Activated CD8-positive, alpha-beta memory T cell treated with anti-CD3 and anti-CD28 coated beads for 24 hours (primary cell): ENCODE results near the gene CBX3.
"Not testable (repeated sequence)": the region's sequence is repeated elsewhere in the genome, so short reads cannot be mapped to it uniquely, and the experiment has no call there.

Experiments used
- DNase-seq: peaks from one replicate; pipeline ENCODE4 v3.0.0-alpha.2; 2020

CBX3 gene

DNA sequence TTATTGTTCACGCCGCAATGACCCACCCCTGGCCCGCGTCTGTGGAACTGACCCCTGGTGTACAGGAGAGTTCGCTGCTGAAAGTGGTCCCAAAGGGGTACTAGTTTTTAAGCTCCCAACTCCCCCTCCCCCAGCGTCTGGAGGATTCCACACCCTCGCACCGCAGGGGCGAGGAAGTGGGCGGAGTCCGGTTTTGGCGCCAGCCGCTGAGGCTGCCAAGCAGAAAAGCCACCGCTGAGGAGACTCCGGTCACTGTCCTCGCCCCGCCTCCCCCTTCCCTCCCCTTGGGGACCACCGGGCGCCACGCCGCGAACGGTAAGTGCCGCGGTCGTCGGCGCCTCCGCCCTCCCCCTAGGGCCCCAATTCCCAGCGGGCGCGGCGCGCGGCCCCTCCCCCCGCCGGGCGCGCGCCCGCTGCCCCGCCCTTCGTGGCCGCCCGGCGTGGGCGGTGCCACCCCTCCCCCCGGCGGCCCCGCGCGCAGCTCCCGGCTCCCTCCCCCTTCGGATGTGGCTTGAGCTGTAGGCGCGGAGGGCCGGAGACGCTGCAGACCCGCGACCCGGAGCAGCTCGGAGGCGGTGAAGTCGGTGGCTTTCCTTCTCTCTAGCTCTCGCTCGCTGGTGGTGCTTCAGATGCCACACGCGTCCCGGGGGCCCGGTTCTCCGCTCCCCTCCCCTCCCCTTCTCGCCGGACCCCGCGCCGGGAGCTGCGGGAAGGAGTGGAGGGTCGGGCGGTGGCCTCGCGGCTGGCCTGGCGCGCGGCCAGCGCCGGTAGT, at the start of gene CBX3:
TSS of gene CBX3 (plus strand) at position 499 of the 772 bp plus-strand sequence. CDS start 1,254 bp downstream, outside the sequence.
- peak; percentile 96 for DNase-seq

DNA sequence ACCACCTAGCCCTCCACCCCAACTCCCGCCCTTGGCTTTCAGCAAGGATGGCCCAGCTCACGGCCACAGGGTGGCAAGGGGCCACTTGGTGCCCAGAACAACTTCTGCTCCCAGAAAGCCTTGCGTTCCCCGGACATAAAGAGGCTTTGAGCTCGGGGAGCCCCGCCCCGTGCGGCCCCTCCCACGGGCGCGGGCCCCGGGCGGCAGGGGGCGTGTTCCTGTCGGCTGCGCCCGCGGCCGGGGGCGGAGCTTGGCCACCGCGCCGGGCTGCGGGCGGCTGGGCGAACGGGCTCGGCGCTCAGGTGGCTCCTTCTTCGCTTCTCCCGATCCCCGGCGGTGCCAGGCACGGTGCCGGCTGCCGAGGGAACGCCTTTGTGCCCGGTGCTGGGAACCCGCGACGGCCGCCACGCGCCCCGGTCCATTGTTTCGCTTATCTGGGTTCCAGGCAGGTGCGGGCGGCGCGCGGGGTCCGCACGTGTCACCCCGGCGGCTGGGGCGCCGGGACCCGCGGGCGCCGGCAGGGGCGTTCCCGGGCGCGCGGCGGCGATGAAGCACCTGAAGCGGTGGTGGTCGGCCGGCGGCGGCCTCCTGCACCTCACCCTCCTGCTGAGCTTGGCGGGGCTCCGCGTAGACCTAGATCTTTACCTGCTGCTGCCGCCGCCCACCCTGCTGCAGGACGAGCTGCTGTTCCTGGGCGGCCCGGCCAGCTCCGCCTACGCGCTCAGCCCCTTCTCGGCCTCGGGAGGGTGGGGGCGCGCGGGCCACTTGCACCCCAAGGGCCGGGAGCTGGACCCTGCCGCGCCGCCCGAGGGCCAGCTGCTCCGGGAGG, 49.4 kb upstream of the CBX3 start, which contains the start of gene NFE2L3:
TSS of gene NFE2L3 (plus strand) at position 246 of the 829 bp plus-strand sequence. CDS start at position 547, 301 bp downstream.
- DNase-seq: peak; percentile 93

DNA sequence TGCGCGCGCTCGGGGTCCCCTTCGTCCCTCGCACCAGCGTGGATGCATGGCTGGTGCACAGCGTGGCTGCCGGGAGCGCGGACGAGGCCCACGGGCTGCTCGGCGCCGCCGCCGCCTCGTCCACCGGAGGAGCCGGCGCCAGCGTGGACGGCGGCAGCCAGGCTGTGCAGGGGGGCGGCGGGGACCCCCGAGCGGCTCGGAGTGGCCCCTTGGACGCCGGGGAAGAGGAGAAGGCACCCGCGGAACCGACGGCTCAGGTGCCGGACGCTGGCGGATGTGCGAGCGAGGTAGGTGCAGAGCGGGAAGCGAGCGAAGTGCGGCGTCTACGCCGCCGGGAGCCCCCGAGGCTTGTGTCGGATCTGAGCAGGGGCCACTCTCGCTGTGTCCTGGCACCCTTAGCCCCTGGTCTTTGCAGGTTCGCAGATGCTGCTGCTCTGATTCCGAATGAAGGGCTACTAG, 48.7 kb upstream of the CBX3 start:
- DNase-seq: peak; percentile 81

DNA sequence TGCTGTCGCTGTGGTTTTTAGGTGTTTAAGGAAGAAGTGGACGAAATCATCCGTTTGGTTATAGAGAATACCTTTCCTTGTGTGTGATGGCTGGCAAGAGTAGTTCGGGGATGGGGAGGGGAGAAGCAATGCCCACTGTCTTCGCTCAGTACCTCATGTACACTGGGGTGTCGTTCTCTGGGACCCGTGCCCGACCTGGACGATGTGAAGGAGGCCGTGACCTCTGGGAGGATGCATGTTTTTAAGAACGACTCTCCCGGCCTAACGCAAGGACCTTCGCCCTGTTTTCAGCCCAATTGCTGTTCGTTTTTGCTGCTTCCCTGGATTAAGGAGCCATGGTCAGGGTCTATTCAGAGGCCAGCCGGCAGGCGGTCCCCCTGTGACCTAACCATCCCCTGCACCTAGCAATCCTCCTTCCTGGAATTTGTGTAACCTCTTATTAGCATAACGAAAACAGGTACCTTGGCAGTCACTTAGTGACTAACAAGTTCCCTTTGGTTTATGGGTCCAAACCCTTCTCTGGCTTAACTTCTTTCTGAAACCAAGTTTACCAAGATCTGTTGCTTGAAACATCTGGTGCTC, 48.2 kb upstream of the CBX3 start:
- DNase-seq: peak; percentile 79

DNA sequence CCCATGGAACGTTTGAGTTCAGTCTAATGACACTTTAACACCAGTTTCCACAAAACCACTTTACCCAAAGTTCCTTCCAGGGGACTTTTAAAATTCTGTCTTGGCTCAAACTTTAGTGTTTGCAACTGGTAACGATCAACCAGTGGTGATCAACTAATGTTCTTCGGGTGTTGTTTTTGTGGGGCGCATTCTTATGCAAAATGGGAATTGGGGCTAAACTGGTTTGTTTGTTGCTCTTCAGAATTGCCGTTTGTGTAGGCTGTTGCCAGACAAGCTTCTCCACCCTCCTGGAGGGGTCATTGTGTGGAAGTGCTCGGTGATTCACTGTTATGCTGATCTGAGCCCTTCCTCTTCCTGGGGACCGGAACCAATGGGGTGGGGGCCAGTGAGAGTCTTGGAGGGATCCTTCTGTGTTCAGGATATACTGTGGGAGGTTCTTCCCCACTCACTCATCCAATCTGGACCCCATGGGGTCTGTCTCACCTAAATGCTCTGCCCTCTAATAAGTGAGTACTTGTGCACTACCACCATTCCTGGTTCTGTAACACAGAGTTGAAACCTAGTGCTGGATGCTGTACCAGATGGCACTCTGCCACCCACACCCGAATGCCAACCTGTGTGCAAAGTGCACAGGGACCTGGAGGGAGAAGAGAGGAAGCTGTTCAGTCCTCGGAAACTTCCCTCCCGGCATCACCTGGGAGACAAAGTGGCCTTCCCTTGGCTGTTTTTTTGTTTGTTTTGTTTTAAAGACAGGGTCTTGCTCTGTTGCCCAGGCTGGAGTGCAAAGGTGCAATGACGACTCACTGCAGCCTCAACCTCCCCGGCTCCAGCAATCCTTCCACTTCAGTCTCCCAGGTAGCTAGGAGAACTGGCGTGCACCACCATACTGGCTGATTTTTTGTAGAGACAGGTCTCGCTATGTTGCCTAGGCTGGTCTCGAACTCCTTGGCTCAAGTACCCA, 47.4 kb upstream of the CBX3 start:
- DNase-seq: peak; percentile 66

DNA sequence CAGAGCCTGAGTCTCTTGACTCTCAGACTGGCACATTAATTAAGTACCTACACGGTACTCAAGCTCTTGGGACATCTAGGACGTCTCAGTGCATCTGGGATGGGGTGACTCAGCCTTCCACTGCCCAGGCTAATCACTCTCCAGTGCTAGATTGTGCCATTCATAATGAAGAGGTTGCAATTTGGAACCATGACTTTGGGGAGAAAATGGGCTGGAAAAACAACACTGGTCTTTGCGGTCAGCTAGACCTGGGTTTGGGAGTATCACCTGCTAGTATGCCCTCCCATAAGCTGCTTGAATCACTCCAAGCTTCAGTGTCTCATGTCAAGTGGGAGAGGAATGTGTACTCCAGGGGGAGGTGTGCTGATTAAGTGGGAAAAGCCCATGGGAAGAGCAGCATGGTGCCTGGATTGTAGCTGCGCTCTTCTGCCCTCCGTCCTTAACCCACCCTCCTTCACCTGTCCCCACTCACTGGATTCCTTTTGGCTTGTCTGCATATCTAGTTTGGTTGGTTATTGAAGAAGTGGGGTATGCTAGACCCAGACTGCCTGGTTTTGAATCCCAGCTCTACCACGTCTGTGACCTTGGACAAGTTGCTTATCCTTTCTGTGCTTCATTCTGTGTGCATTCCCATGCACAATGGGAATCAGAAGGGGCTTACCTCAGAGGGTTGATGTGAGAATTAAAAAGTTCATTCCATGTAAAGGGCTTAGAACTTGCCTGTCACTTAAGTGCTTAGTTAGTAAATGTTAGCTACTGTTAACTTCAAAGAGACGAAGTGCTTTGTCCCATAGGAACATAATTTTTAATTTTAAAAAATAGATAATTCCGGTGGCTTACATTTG, 45.8 kb upstream of the CBX3 start:
- no peak for DNase-seq

DNA sequence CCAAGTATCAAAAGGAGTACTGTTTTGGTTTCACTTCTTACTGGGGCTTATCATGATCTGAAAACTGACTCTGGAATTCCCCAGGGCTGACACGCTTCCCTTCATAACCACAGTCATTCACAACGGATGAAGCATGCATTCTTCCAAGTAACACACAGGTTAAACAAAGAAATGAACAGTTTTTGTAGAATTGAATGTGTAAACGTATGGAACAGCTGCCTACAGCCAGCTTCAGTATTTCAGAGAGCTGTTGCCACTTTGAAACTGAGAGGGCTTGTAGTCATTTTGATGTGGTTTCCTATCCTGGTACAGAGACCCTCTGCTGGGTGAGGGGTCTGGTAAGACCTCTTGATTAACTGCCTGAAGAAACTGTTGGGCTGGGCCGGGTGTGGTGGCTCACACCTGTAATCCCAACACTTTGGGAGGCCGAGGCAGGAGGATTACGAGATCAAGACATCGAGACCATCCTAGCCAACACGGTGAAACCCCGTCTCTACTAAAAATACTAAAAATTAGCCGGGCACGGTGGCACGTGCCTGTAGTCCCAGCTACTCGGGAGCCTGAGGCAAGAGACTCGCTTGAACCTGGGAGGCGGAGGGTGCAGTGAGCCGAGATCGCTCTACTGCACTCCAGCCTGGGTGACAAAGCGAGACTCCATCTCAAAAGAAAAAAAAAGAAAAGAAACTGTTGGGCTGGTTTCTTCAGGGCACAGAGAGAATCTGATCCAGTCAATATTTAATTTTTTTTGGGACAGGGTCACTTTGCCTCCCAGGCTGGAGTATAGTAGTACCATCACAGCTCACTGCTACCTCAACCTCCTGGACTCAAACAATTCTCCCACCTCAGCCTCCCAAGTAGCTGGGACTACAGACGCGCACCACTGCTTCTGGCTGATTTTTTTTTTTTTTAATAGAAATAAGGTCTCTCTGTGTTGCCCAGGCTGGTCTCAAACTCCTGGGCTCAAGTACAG, 44.8 kb upstream of the CBX3 start:
- peak; percentile 74 for DNase-seq

DNA sequence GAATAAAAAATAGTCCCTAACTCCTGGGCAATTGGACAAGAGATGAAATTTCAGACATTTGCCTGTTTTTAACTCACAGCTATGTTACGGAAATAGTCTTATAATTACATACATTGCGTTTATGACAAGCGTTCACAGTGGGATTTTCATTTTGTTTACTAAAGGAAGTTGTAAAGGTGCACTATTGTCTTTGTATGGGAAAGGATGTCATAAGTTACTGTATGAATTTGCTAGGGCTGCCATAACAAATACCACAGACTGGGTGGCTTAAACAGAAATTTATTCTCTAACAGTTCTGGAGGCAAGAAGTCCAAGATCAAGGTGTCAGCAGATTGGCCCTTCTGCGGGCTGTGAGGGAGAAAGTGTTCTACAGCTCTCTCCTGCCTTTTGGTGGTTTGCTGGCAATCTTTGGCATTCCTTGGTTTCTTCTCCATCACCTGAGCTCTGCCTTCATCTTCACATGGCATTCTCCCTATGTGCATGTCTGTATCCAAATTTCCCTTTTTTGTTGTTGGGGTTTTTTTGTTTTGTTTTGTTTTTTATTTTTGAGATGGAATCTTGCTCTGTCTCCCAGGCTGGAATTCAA, 43.9 kb upstream of the CBX3 start:
- DNase-seq: no peak

DNA sequence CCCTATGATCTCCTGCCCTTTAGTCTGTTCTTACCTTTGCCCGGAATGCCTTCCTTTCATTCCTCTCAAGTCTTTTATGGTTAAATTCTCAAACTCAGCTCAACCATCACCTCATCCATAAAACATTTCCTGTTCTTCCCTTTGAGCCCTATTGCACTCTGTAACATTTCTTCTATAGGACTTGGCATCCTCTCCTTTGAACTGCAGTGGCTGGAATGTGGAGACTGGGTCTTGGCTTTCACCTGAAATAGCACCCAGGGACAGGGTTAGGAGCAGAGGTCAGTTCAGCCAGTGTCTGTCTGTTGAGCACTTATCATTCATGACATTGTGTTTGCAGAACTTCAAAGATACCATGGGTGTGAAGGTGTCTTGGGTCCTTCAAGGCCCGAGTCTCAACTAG, 42.3 kb upstream of the CBX3 start:
- no peak for DNase-seq

DNA sequence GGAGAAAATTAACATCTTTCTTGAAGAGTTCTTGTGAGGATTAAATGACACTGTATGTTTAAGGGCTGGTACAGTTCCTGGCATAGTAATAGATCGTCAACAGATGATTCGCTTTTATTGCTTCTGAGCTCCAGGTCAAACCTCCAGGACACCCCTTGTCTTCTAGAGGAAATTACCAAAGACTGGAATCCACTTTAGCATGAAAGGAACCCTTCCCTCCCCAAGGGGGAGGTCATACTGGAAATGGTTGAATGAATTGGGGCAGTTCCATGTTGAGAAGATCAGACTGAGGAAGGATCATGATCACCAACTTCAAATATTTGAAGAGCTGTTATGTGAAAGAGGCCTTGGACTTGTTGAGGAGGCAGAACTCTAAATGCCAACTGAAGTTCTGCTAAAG, 40.6 kb upstream of the CBX3 start:
- DNase-seq: no peak

DNA sequence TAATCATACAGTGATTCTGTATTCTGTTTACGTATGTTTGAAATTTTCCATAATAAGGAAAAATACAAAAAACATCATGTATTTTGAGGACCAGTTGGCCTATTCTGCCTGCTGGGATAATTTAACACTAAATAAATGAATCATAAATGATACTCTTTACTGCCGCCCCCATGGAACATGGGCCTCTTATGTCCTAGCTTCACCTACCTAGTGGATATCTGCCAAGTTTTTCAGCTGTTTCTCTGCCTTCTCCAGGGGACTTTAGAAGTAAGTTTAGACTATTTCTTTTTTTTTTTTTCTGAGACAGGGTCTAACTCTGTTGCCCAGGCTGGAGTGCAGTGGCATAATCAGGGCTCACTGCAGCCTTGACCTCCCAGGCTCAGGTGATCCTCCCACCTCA, 39.1 kb upstream of the CBX3 start:
- DNase-seq: no peak

DNA sequence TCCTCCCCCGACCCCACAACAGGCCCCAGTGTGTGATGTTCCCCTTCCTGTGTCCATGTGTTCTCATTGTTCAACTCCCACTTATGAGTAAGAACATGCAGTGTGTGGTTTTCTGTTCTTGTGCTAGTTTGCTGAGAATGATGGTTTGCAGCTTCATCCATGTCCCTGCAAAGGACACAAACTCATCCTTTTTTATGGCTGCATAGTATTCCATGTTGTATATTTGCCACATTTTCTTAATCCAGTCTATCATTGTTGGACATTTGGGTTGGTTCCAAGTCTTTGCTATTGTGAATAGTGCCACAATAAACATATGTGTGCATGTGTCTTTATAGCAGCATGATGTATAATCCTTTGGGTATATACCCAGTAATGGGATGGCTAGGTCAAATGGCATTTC, 37.7 kb upstream of the CBX3 start:
- not testable (repeated sequence) for DNase-seq

DNA sequence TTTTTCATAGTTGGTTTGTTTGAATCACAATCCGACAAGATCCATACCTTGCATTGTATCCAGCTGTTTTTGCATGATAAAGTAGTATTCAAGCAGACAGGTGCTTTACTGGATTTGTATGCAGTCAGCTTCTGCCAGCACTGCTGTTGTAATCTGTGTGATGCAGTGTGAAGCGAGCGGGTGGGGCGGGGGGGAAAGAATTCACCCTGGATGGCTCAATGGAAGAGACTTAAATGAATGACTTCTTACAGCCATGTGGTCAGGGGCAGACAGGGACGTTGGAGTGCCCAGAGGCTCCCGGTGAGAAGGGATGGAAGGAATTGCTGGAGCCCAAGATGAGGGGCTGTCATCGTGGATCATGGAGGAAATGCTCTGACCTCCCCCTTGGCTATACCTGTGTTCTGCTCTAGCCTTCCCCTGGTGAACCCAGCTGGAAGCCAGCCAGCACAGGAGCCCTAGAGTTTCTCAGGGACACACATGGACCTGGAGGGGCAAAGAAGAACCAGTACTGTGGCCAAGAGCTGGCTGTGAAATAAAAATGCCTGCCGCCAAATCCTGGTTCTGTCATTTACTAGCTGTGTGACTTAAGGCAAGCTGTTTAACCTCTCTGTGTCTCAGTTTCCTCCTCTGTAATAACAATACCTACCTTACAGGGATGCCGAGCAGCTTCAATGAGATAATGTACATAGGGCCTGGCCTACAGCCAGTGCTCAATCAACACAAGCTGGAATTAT, 35.4 kb upstream of the CBX3 start:
- DNase-seq: no peak

DNA sequence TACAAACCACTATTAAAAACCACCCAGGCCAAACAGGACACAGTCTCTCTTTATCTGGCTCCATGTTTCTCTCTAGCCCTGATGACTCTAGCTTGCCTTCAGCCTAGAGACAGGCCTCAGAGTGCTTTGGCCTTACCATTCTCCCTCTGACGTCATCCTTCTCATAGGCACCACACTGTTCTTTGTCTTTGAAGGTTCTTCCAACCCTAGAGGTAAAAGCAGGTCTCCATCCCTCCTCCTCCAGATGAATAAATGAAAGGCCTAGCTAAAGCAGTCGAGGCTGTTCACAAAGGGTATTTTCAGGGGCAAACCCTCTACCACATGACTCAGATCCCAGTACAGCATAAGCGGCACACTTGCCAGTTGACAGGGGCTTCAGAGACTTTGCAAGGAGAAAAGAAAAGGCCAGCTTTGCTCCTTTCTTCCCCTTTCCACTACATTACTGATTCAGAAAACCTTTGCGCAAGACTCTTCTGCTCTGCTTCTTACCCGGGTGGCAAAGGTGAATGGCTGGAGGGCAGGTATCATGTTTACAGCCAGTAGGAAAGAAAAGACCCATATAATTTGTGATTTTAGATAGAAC, 34.8 kb upstream of the CBX3 start:
- DNase-seq: no peak

DNA sequence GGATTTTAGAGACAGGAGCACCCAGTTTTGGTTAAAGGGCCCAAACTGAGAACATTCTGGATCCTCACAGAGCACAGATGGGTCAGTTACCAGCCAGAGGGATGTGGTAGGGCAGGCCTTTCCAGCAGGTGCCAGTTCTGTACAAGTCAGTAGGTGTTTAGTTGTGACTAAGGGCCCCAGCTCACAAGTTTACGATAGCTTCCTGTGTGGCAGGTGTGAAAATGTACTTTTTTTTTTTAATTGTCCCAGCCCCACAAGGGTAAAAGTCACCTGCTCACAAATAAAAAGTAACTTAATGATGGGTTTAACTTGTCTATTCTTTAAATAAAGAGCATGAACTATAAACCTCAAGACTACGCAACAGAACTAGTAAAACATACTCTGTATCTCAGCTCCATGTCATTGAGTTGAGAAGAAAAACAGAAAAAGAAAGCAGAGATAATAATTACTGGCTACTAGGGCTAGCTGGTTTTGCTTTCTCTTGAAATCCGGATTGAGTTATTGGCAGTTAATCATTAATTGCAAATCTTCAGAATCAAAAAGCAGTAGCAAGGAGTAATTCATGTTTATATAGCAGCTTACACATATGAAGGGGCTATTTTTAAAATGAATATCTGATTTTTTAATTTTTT, 34.1 kb upstream of the CBX3 start:
- no peak for DNase-seq

DNA sequence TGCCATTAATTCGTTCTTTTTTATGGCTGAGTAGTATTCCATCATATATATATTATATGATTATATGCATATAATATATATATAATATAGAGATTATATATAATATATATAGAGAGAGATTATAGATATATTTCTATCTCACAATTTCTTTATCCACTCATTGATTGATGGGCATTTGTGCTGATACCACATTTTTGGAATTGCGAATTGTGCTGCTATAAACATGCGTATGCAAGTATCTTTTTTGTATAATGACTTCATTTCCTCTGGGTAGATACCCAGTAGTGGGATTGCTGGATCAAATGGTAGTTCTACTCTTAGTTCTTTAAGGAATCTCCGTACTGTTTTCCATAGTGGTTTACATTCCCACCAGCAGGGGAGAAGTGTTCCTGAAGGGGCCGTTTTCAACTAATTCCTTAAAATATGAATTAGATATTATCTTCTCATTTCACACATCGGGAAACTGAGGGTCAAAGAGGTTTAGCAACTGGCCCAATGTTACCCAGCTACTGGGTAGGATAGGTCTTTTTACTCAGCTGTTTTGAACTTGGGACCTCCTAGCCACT, 33.0 kb upstream of the CBX3 start:
- no peak for DNase-seq

DNA sequence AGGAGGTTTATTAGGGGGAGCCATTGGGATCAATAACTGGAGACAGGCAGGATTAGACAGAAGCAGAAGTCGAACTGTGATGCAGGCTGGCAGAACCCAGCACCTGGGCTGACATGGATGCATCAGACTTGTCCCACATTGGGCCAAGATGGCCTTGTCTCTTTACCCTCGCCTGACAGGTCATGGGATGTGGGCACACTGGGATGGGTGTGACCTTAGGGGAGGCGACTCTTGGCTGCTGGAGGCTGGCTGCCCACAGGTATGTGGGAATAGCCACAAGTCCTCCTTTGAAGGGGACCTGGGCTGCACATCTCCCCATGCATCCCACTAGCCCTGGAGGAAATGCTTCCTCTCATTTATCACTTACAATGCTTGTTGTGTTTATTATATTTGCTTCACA, 32.3 kb upstream of the CBX3 start:
- DNase-seq: no peak

DNA sequence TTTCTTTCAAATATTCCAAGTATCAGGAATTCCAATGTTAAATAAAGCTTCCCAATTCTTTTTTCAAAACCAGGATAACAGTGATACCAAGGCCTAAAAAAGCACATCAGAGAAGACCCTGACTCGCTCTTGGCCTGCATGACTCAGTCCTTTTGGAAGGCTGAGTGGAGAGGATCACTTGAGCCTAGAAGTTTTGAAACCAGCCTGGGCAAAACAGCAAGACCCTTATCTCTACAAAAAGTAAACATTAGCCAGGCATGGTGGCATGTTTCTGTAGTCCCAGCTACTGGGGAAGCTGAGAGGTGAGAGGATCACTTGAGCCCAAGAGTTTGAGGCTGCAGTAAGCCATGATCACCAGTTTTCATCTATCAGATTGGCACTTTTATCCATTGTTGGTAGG, 30.9 kb upstream of the CBX3 start:
- DNase-seq: no peak
